CD4-positive, alpha-beta T cell treated with Interleukin-6 for 4 hours (primary cell): ENCODE measurements around the gene SMC2.

ENCODE experiments used
- DNase-seq: peaks from one replicate; pipeline ENCODE4 v3.0.0-alpha.2; 2020; ENCODE audit warnings: mixed read lengths

Gene SMC2

GRCh38 chr9:104107799-104108198 is 13.7 kb downstream of the SMC2 start:
- no peak for DNase-seq

- no peak for DNase-seq
These were observed 14.2 kb downstream of the SMC2 start for GRCh38 chr9:104108315-104108714.

- DNase-seq: no peak
These were observed 16.4 kb downstream of the SMC2 start for GRCh38 chr9:104110509-104110908.

- no peak for DNase-seq
These were observed 24.8 kb downstream of the SMC2 start for GRCh38 chr9:104118916-104119315.

GRCh38 chr9:104121022-104121421 is 26.9 kb downstream of the SMC2 start:
- DNase-seq: no peak

- no peak for DNase-seq
These were observed 44.2 kb downstream of the SMC2 start for GRCh38 chr9:104138243-104138868.

GRCh38 chr9:104142799-104143549 is 48.9 kb downstream of the SMC2 start:
- DNase-seq: no peak

GRCh38 chr9:104143550-104143910 is 49.4 kb downstream of the SMC2 start:
- DNase-seq: no peak

- no peak for DNase-seq
These were observed 50.2 kb downstream of the SMC2 start for GRCh38 chr9:104144336-104144735.

- DNase-seq: no peak
These were observed 79.0 kb downstream of the SMC2 start for GRCh38 chr9:104173067-104173466.

GRCh38 chr9:104177003-104177611 is 83.0 kb downstream of the SMC2 start:
- DNase-seq: no peak

GRCh38 chr9:104177676-104178075 is 83.6 kb downstream of the SMC2 start:
- DNase-seq: no peak
